HepG2 (cell line): ENCODE results near the gene CLIC3. TPM values are rescaled to one million over a fixed set of nuclear protein-coding genes. Genes with fewer than 3 reads are reported as not detected.

Experiments
- ATF1 ChIP-seq: IDR thresholded peaks from 2 replicates; pipeline ENCODE4 v1.6.1; 2016; ENCODE audit warnings: mild to moderate bottlenecking, control low read depth
- CC2D1A ChIP-seq: sonication (generic); formaldehyde crosslinking; IDR thresholded peaks from 2 replicates; pipeline ENCODE4 v1.8.1; 2023; ENCODE audit warnings: mild to moderate bottlenecking, missing genetic modification reagents
- E2F1 ChIP-seq: sonication (generic); formaldehyde crosslinking; IDR thresholded peaks from 2 replicates; pipeline ENCODE4 v1.5.0; 2020; ENCODE audit warnings: missing genetic modification reagents
- EEA1 ChIP-seq: sonication (generic); formaldehyde crosslinking; IDR thresholded peaks from 2 replicates; pipeline ENCODE4 v1.5.1; 2020; ENCODE audit warnings: mild to moderate bottlenecking, missing genetic modification reagents, borderline replicate concordance
- HES4 ChIP-seq: sonication (generic); formaldehyde crosslinking; IDR thresholded peaks from 2 replicates; pipeline ENCODE4 v1.9.0; 2021; ENCODE audit warnings: mild to moderate bottlenecking, missing genetic modification reagents, borderline replicate concordance
- HMGA1 ChIP-seq: sonication (generic); formaldehyde crosslinking; conservative IDR thresholded peaks from 2 replicates; pipeline ENCODE4 v1.4.0; 2020; ENCODE audit warnings: missing genetic modification reagents
- HNRNPH1 ChIP-seq: fragments of 200-400 bp; formaldehyde crosslinking; optimal IDR thresholded peaks from 2 replicates; pipeline ENCODE3; 2017; ENCODE audit warnings: mild to moderate bottlenecking, low read depth, low read length
- HNRNPL ChIP-seq: fragments of 200-400 bp; formaldehyde crosslinking; IDR thresholded peaks from 2 replicates; pipeline ENCODE4 v1.6.1; 2017; ENCODE audit warnings: mild to moderate bottlenecking, low read depth, low read length
- MEF2D ChIP-seq: sonication (generic); formaldehyde crosslinking; IDR thresholded peaks from 2 replicates; pipeline ENCODE4 v1.5.1; 2020; ENCODE audit warnings: mild to moderate bottlenecking, missing genetic modification reagents
- PCBP1 ChIP-seq: fragments of 200-400 bp; formaldehyde crosslinking; IDR thresholded peaks from 2 replicates; pipeline ENCODE4 v1.6.1; 2017; ENCODE audit warnings: mild to moderate bottlenecking, low read depth, low read length, borderline replicate concordance
- RBFOX2 ChIP-seq: fragments of 200-400 bp; formaldehyde crosslinking; IDR thresholded peaks from 2 replicates; pipeline ENCODE4 v1.6.1; 2017; ENCODE audit warnings: low read depth, mild to moderate bottlenecking, low read length
- RBM39 ChIP-seq: fragments of 200-400 bp; formaldehyde crosslinking; IDR thresholded peaks from one replicate; pipeline ENCODE4 v1.6.1; 2018; ENCODE audit warnings: antibody characterized with exemption, mild to moderate bottlenecking, low read depth, low read length; ENCODE audit not compliant: poor library complexity, severe bottlenecking
- SALL2 ChIP-seq: sonication (generic); formaldehyde crosslinking; IDR thresholded peaks from 2 replicates; pipeline ENCODE4 v1.8.1; 2023; ENCODE audit warnings: mild to moderate bottlenecking, missing genetic modification reagents, inconsistent platforms
- SNAI1 ChIP-seq: sonication (generic); formaldehyde crosslinking; IDR thresholded peaks from 2 replicates; pipeline ENCODE4 v1.5.0; 2020; ENCODE audit warnings: mild to moderate bottlenecking, missing genetic modification reagents, borderline replicate concordance
- SP1 ChIP-seq, 2 experiments: fragments of 450-650 bp in 1 of 2; sonication (generic) in 1 of 2; formaldehyde crosslinking in 1 of 2; IDR thresholded peaks; 2 replicates each; pipeline versions ENCODE4 v1.4.0 to v1.6.1; 2016 to 2020; ENCODE audit warnings: missing genetic modification reagents in 1 of 2
- TCF7 ChIP-seq: sonication (generic); IDR thresholded peaks from 2 replicates; pipeline ENCODE4 v1.6.1; 2016; ENCODE audit warnings: antibody characterized with exemption, low read depth
- TSC22D2 ChIP-seq: sonication (generic); formaldehyde crosslinking; IDR thresholded peaks from 2 replicates; pipeline ENCODE4 v1.5.1; 2020; ENCODE audit warnings: missing genetic modification reagents, mild to moderate bottlenecking, borderline replicate concordance
- ZBTB20 ChIP-seq: sonication (generic); formaldehyde crosslinking; IDR thresholded peaks from 2 replicates; pipeline ENCODE4 v1.8.1; 2023; ENCODE audit warnings: missing genetic modification reagents, low read depth, mild to moderate bottlenecking, borderline replicate concordance
- ZBTB38 ChIP-seq: sonication (generic); formaldehyde crosslinking; IDR thresholded peaks from 2 replicates; pipeline ENCODE4 v1.5.1; 2020; ENCODE audit warnings: mild to moderate bottlenecking, missing genetic modification reagents
- ZNF121 ChIP-seq: sonication (generic); formaldehyde crosslinking; IDR thresholded peaks from 2 replicates; pipeline ENCODE4 v1.5.0; 2020; ENCODE audit warnings: mild to moderate bottlenecking, missing genetic modification reagents
- ZNF124 ChIP-seq: sonication (generic); formaldehyde crosslinking; IDR thresholded peaks from 2 replicates; pipeline ENCODE4 v1.4.0; 2020; ENCODE audit warnings: missing genetic modification reagents
- ZNF570 ChIP-seq: sonication (generic); formaldehyde crosslinking; IDR thresholded peaks from 2 replicates; pipeline ENCODE4 v1.4.0; 2020; ENCODE audit warnings: mild to moderate bottlenecking, missing genetic modification reagents, borderline replicate concordance
- polyA plus RNA-seq, 8 experiments: library from polyadenylated mRNA; depleted of rRNA in 3 of 8; stranded (reverse) in 7 of 8; unstranded in 1 of 8; fragments of >200 nt; fragmentation: Illumina TruSeq in 4 of 8; extraction: Trizol in 4 of 8; gene quantifications; 2 replicates each; pipeline versions ENCODE4 v1.2.1 to v1.2.3, GENCODE V29; 2011 to 2016; ENCODE audit warnings: low read depth in 4 of 8, missing spikeins in 1 of 8, mixed read lengths in 1 of 8; ENCODE audit not compliant: insufficient read depth in 1 of 8
- total RNA-seq, 5 experiments: library from RNA; depleted of rRNA; stranded (reverse); fragments of >200 nt; fragmentation: Illumina TruSeq; extraction: Trizol; gene quantifications; 2 replicates each; pipeline ENCODE4 v1.2.3, GENCODE V29; 2016; ENCODE audit warnings: low read depth in 1 of 5
- TF ChIP-seq, protein P1 (sequence below): sonication (generic); formaldehyde crosslinking; IDR thresholded peaks from 2 replicates; pipeline ENCODE4 v1.4.0; 2020; ENCODE audit warnings: missing genetic modification reagents
- TF ChIP-seq, protein P2 (sequence below): sonication (generic); formaldehyde crosslinking; IDR thresholded peaks from 2 replicates; pipeline ENCODE4 v1.4.0; 2020; ENCODE audit warnings: mild to moderate bottlenecking, missing genetic modification reagents
- TF ChIP-seq, protein P3 (sequence below): sonication (generic); formaldehyde crosslinking; IDR thresholded peaks from 2 replicates; pipeline ENCODE4 v1.5.0; 2020; ENCODE audit warnings: missing genetic modification reagents, mild to moderate bottlenecking, borderline replicate concordance

The CLIC3 gene
- total and polyA plus RNA-seq, 2 of the 13 experiments (the other 11 are each of a cell fraction or from before 2014, with no cell fraction given) = 0.51 to 1.5 TPM

GRCh38 chr9:136949817-136950655 lies 46.3 kb downstream of the CLIC3 start (continued):
- TF ChIP-seq ATF1 (CRISPR knock-in tag) (no peak), CC2D1A (CRISPR knock-in tag) (no peak), SNAI1 (CRISPR knock-in tag) (peak; percentile 58), ZBTB20 (CRISPR knock-in tag) (peak; percentile 54; the same call in 1 of the 2 replicates), HNRNPH1 (no peak), ZNF570 (CRISPR knock-in tag) (no peak), EEA1 (CRISPR knock-in tag) (0 out of 2 replicates have a peak, but pooled peaks have one; percentile 74), HNRNPL (peak; percentile 64; the same call in 1 of the 2 replicates), RBM39 (no peak), HMGA1 (no peak), ZNF124 (CRISPR knock-in tag) (no peak), PCBP1 (0 out of 2 replicates have a peak, but pooled peaks have one; percentile 85), E2F1 (CRISPR knock-in tag) (no peak), SP1 (IDR thresholded peaks at IDR 0.05) (no peak), SP1 (CRISPR knock-in tag; IDR thresholded peaks at IDR 0.05) (peak; percentile 47; the same call in 1 of the 2 replicates), SALL2 (CRISPR knock-in tag) (peak; percentile 82), ZNF121 (CRISPR knock-in tag) (no peak), TCF7 (no peak), MEF2D (CRISPR knock-in tag) (0 out of 2 replicates have a peak, but pooled peaks have one; percentile 53), RBFOX2 (peak; percentile 97), HES4 (CRISPR knock-in tag) (peak; percentile 41; the same call in 1 of the 2 replicates), ZBTB38 (CRISPR knock-in tag) (no peak; the same call in 1 of the 2 replicates), TSC22D2 (CRISPR knock-in tag) (no peak)
- TF ChIP-seq, protein P1, sequence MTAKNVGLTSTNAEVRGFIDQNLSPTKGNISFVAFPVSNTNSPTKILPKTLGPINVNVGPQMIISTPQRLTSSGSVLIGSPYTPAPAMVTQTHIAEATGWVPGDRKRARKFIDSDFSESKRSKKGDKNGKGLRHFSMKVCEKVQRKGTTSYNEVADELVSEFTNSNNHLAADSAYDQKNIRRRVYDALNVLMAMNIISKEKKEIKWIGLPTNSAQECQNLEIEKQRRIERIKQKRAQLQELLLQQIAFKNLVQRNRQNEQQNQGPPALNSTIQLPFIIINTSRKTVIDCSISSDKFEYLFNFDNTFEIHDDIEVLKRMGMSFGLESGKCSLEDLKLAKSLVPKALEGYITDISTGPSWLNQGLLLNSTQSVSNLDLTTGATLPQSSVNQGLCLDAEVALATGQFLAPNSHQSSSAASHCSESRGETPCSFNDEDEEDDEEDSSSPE (CRISPR knock-in tag) = no peak
- TF ChIP-seq, protein P2, sequence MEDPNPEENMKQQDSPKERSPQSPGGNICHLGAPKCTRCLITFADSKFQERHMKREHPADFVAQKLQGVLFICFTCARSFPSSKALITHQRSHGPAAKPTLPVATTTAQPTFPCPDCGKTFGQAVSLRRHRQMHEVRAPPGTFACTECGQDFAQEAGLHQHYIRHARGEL = no peak
- TF ChIP-seq, protein P3, sequence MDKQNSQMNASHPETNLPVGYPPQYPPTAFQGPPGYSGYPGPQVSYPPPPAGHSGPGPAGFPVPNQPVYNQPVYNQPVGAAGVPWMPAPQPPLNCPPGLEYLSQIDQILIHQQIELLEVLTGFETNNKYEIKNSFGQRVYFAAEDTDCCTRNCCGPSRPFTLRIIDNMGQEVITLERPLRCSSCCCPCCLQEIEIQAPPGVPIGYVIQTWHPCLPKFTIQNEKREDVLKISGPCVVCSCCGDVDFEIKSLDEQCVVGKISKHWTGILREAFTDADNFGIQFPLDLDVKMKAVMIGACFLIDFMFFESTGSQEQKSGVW (CRISPR knock-in tag) = no peak
